22Rv1 (cell line): ENCODE data around the gene UNC79.

Experiments used
- CTCF ChIP-seq: fragments of 450-650 bp; IDR thresholded peaks from 2 replicates; pipeline ENCODE4 v1.5.1; 2017; ENCODE audit warnings: mild to moderate bottlenecking
- ZFX ChIP-seq: fragments of 450-650 bp; IDR thresholded peaks from 2 replicates; pipeline ENCODE4 v1.6.1; 2017; ENCODE audit warnings: antibody characterized with exemption, borderline replicate concordance

GRCh38 chr14:93629643-93630042, 198.9 kb downstream of the UNC79 start:
- TF ChIP-seq CTCF (no peak), ZFX (no peak)
